NCI-H1417 treated with DMSO at 0.1 percent for 48 hours (cell line): ENCODE measurements around the gene ZNF311.
A peak's percentile ranks its signal among the peaks of the same experiment; 100 is the strongest.
"Not testable (repeated sequence)": the region's sequence is repeated elsewhere in the genome, so short reads cannot be mapped to it uniquely, and the experiment has no call there.

ENCODE experiments used
- DNase-seq: peaks from one replicate; lab custom pipeline; 2025; lab: John Stamatoyannopoulos, UW

The ZNF311 gene

GRCh38 chr6:28982476-28983266 lies 22.4 kb downstream of the ZNF311 start:
- no peak for DNase-seq

- DNase-seq, result peak; percentile 65
These were observed 23.2 kb downstream of the ZNF311 start for GRCh38 chr6:28981833-28982475.

- peak; percentile 71 for DNase-seq
These were observed 23.7 kb downstream of the ZNF311 start for GRCh38 chr6:28981431-28981832.

GRCh38 chr6:28980852-28981430 lies 24.2 kb downstream of the ZNF311 start:
- no peak for DNase-seq

- no peak for DNase-seq
These were observed 24.8 kb downstream of the ZNF311 start for GRCh38 chr6:28980137-28980851.

- DNase-seq, result no peak
These were observed 25.4 kb downstream of the ZNF311 start for GRCh38 chr6:28979679-28980078.

- DNase-seq, result no peak
These were observed 26.1 kb downstream of the ZNF311 start for GRCh38 chr6:28978959-28979561.

GRCh38 chr6:28978133-28978491 lies 27.0 kb downstream of the ZNF311 start:
- no peak for DNase-seq

GRCh38 chr6:28977341-28978132 lies 27.6 kb downstream of the ZNF311 start:
- DNase-seq, result no peak

- no peak for DNase-seq
These were observed 28.4 kb downstream of the ZNF311 start for GRCh38 chr6:28976677-28977076.

- no peak for DNase-seq
These were observed 30.6 kb downstream of the ZNF311 start for GRCh38 chr6:28974505-28974904.

GRCh38 chr6:28970056-28970455 lies 35.1 kb downstream of the ZNF311 start:
- not testable (repeated sequence) for DNase-seq

- DNase-seq, result no peak
These were observed 36.0 kb downstream of the ZNF311 start for GRCh38 chr6:28969129-28969528.

- no peak for DNase-seq
These were observed 36.6 kb downstream of the ZNF311 start for GRCh38 chr6:28968476-28968875.

GRCh38 chr6:28965706-28966105 lies 39.4 kb downstream of the ZNF311 start:
- DNase-seq, result no peak

- no peak for DNase-seq
These were observed 44.1 kb downstream of the ZNF311 start for GRCh38 chr6:28960846-28961500.

GRCh38 chr6:28958561-28959243 lies 46.4 kb downstream of the ZNF311 start:
- not testable (repeated sequence) for DNase-seq

GRCh38 chr6:28957795-28958314 lies 47.3 kb downstream of the ZNF311 start:
- not testable (repeated sequence) for DNase-seq

- DNase-seq, result no peak
These were observed 48.8 kb downstream of the ZNF311 start for GRCh38 chr6:28956331-28956730.
